Measurements from ENCODE around the gene CLASP1.

- TF ChIP-seq CTCF (conservative IDR thresholded peaks at IDR 0.05; ENCODE audit: low read length) (no peak), EZH2phosphoT487 (IDR thresholded peaks at IDR 0.05; ENCODE audit: borderline replicate concordance, low read depth, low read length) (no peak)
These were observed 288.5 kb downstream of the CLASP1 start for GRCh38 chr2:121360566-121361300.
